GM21737 (cell line): ENCODE results near the gene ZNF282.

Source experiments
- ATAC-seq: cut with Tn5 transposase; IDR thresholded peaks from one replicate; pipeline ENCODE4 v1.9.1; 2021; ENCODE audit warnings: mild to moderate bottlenecking, moderate library complexity; ENCODE audit not compliant: unreplicated experiment

The ZNF282 gene

GRCh38 chr7:149195180-149196150, at the start of gene ZNF282:
TSS of gene ZNF282 (plus strand) at chr7:149195546. CDS start at chr7:149195590, 44 bp downstream.
- ATAC-seq: peak; percentile 90

- ATAC-seq: peak; percentile 64
Observed at GRCh38 chr7:149147072-149147751, 48.1 kb upstream of the ZNF282 start, which contains the start of gene ZNF398. TSS of gene ZNF398 (plus strand) at chr7:149147453. CDS start at chr7:149147743, 290 bp downstream.

GRCh38 chr7:149147752-149148653, 47.3 kb upstream of the ZNF282 start:
- peak; percentile 29 for ATAC-seq

- no peak for ATAC-seq
Observed at GRCh38 chr7:149150981-149151380, 44.4 kb upstream of the ZNF282 start.

- no peak for ATAC-seq
Observed at GRCh38 chr7:149153346-149153745, 42.0 kb upstream of the ZNF282 start.

- ATAC-seq: no peak
Observed at GRCh38 chr7:149154056-149154455, 41.3 kb upstream of the ZNF282 start.

- ATAC-seq: no peak
Observed at GRCh38 chr7:149156898-149157297, 38.4 kb upstream of the ZNF282 start.

- no peak for ATAC-seq
Observed at GRCh38 chr7:149161241-149161848, 34.0 kb upstream of the ZNF282 start.

GRCh38 chr7:149166142-149166541, 29.2 kb upstream of the ZNF282 start:
- no peak for ATAC-seq

GRCh38 chr7:149166630-149167352, 28.6 kb upstream of the ZNF282 start:
- no peak for ATAC-seq

GRCh38 chr7:149171892-149172533, 23.3 kb upstream of the ZNF282 start:
- no peak for ATAC-seq

GRCh38 chr7:149172534-149172920, 22.8 kb upstream of the ZNF282 start:
- ATAC-seq: no peak

GRCh38 chr7:149175150-149175549, 20.2 kb upstream of the ZNF282 start:
- no peak for ATAC-seq

GRCh38 chr7:149179241-149179640, 16.1 kb upstream of the ZNF282 start:
- ATAC-seq: no peak

GRCh38 chr7:149180722-149181449, 14.5 kb upstream of the ZNF282 start:
- ATAC-seq: no peak

- no peak for ATAC-seq
Observed at GRCh38 chr7:149181450-149181790, 13.9 kb upstream of the ZNF282 start.

GRCh38 chr7:149184274-149184673, 11.1 kb upstream of the ZNF282 start:
- no peak for ATAC-seq

- no peak for ATAC-seq
Observed at GRCh38 chr7:149188213-149188612, 7.1 kb upstream of the ZNF282 start.
